HG03354 (cell line): ENCODE results near the gene PTRH1.

ENCODE experiments used
- ATAC-seq: cut with Tn5 transposase; IDR thresholded peaks from one replicate; pipeline ENCODE4 v1.9.1; 2021; ENCODE audit warnings: mild to moderate bottlenecking; ENCODE audit not compliant: unreplicated experiment, poor library complexity, severe bottlenecking

Gene PTRH1

GRCh38 chr9:127722055-127722745 lies 6.7 kb upstream of the PTRH1 start:
- no peak for ATAC-seq

- ATAC-seq = no peak
These were observed 5.9 kb upstream of the PTRH1 start for GRCh38 chr9:127721391-127721821.

- ATAC-seq = no peak
These were observed 5.4 kb upstream of the PTRH1 start for GRCh38 chr9:127720865-127721227.

GRCh38 chr9:127720031-127720864 lies 4.8 kb upstream of the PTRH1 start:
- ATAC-seq = no peak

GRCh38 chr9:127717766-127718165 lies 2.3 kb upstream of the PTRH1 start:
- no peak for ATAC-seq

- no peak for ATAC-seq
These were observed 949 bp upstream of the PTRH1 start for GRCh38 chr9:127716412-127716811.

- peak; percentile 4 for ATAC-seq
These were observed 453 bp downstream of the PTRH1 start for GRCh38 chr9:127714951-127715469.

GRCh38 chr9:127714020-127714750 lies 1.3 kb downstream of the PTRH1 start:
- ATAC-seq = no peak

GRCh38 chr9:127712867-127713266 lies 2.6 kb downstream of the PTRH1 start:
- ATAC-seq = no peak

GRCh38 chr9:127712371-127712770 lies 3.1 kb downstream of the PTRH1 start:
- no peak for ATAC-seq

- no peak for ATAC-seq
These were observed 3.6 kb downstream of the PTRH1 start for GRCh38 chr9:127711831-127712274.

GRCh38 chr9:127711226-127711701 lies 4.2 kb downstream of the PTRH1 start:
- no peak for ATAC-seq

- ATAC-seq = no peak
These were observed 5.2 kb downstream of the PTRH1 start for GRCh38 chr9:127710204-127710783.

GRCh38 chr9:127708952-127709587 lies 6.4 kb downstream of the PTRH1 start:
- no peak for ATAC-seq

GRCh38 chr9:127707766-127708165 lies 7.7 kb downstream of the PTRH1 start:
- no peak for ATAC-seq

- no peak for ATAC-seq
These were observed 8.6 kb downstream of the PTRH1 start, which contains the start of gene CFAP157 for GRCh38 chr9:127706836-127707241. Gene CFAP157 (plus strand): TSS chr9:127706988. CDS start chr9:127707032, 44 bp downstream.

- ATAC-seq = no peak
These were observed 9.7 kb downstream of the PTRH1 start for GRCh38 chr9:127705577-127706379.

- ATAC-seq = no peak
These were observed 12.0 kb downstream of the PTRH1 start for GRCh38 chr9:127703289-127703946.
